HG03565 (cell line): ENCODE data around the gene SLC4A1AP.

Experiments
- ATAC-seq: cut with Tn5 transposase; IDR thresholded peaks from one replicate; pipeline ENCODE4 v1.9.1; 2021; ENCODE audit warnings: mild to moderate bottlenecking, moderate library complexity; ENCODE audit not compliant: unreplicated experiment

The SLC4A1AP gene

DNA sequence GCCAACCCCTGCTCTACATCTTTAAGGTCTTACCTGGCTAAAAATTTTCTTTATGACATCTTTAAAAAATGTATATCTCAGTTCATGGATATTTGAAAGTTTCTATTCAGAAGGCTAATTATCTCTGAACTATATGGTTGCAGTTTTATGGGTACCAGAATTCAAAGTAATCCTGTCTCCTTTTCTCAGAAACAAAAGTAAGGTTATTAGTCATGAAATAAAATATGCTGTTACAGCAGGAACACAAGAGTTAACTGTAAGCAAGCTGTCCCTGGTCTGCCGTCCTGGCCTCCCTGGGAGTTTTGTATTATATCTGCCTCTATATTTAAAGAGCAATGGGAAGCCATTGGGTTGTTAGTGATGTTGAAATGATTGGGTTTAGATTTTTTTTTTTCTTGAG, 34.0 kb downstream of the SLC4A1AP start:
- no peak for ATAC-seq

DNA sequence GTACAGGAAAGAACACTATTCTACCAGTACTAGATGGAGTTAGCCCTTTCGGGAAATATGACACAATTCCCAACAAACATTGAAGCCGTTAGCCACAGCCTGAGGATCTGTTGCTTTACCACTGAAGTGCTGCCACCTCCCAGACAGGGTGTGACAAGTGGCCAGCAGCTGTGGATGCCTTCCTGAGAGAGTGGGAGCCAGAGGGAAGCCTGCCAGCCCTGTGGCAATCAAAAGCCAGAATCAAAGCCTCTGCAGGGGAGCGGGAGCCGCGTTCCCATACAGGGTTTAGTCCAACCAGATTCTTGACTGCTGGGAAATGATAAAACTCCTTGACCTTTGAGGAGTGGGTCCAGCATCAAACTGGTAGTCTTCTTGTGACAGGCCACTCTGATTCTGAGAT, 38.0 kb downstream of the SLC4A1AP start:
- no peak for ATAC-seq

DNA sequence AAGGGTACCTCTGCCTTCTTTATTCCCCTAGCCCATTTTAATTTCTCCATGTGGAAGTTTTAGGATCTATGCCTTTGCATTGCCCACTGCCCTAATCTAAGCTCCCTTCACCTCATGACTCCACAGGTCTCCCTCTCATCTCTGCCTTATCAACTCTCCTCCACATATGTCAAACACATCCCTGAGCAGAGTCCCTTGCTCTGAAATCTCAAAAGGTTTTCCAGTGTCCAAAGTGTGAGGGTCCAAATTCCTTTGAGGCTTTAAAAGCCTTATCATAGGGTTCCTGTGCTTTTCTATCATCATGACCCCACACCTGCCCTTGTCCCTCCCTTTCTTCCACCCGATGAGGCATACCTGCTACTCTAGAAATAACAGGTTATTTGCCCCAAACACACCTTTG, 38.6 kb downstream of the SLC4A1AP start:
- ATAC-seq, result no peak

DNA sequence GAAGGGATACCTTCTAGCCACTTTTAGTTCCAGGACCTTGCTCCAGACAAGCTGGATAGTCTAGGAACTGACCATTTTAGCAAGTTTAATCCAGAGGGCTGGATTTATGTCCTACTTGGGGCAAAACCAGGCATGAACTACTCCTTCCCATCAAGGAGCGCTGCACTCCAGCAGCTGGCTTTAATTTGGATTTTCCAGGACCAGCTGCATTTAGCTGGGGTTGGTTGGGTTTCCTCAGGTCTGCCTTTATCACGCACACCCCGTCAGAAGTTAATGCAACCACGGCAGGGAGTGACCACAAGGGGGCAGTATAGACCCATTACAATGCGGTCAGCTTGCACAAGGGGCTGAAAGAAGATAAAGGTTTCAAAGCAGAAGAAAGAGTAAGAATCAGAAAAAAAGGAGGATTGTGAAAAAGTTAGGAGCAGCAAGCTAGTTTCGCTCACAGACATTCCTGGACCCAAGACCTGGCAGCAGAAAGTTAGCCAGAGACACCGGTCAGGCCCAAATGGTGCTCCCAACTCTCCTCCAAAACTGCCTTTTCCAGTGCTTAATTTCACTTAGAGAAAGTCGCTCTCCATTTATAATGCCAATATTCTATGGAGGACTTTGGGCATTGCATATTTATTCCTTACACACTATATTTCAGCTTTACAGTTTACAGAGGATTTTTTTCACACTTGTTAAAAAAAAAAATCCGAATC, 40.1 kb downstream of the SLC4A1AP start:
- ATAC-seq, result no peak

DNA sequence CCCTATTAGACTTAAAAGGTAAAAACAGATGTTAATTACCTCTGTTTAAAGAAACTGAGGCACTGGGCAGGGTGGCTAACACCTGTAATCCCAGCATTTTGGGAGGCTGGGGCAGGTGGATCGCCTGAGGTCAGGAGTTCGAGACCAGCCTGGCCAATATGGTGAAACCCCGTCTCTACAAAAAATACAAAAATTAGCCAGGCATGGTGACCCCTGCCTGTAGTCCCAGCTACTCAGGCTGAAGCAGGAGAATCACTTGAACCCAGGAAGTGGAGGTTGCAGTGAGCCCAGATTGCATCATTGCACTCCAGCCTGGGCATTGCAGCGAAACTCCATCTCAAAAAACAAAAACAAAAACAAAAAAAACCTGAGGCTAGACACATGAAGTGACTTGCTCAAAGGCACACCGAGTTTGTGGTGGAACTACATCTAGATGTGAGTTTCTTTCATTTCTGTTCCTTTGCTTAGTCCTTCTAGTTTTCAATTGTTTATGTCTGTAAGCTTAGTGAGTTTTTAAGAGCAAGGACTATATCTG, 40.7 kb downstream of the SLC4A1AP start:
- no peak for ATAC-seq

DNA sequence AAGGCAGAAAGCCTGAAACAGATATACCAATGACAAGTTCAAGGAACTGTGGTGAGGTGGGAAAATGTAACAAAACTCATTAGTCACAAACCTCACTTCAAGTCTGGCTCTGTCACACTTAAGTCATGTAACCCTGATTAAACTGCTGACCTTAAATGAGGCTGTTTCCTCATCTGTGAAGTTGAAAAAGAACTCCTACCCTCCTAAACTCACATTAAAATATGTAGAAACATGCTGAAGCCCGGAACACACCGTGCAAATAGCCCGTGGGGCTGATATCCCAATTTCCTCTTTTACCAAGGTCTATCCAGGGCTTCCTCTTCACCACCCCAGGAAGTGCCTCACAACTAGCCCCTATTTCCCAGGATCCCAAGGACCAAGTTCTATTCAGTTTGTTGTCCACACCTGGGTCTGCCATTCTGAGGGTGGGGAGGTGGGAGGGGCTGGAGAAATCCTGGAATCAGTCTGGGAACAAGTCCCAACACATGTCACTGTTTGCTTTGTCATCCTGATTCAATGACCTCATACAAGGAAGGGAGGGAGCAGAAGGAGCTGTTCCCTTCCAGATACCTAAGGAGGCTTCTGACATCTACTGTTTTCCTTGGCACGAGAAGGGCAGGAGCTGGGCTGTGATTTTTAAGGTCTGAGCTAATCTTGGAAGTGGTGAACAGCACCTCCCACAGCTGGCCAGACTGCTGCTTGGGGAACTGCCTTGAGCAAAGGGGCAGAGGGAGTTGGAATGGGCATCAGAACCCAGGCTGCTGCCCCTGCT, 42.3 kb downstream of the SLC4A1AP start:
- no peak for ATAC-seq

DNA sequence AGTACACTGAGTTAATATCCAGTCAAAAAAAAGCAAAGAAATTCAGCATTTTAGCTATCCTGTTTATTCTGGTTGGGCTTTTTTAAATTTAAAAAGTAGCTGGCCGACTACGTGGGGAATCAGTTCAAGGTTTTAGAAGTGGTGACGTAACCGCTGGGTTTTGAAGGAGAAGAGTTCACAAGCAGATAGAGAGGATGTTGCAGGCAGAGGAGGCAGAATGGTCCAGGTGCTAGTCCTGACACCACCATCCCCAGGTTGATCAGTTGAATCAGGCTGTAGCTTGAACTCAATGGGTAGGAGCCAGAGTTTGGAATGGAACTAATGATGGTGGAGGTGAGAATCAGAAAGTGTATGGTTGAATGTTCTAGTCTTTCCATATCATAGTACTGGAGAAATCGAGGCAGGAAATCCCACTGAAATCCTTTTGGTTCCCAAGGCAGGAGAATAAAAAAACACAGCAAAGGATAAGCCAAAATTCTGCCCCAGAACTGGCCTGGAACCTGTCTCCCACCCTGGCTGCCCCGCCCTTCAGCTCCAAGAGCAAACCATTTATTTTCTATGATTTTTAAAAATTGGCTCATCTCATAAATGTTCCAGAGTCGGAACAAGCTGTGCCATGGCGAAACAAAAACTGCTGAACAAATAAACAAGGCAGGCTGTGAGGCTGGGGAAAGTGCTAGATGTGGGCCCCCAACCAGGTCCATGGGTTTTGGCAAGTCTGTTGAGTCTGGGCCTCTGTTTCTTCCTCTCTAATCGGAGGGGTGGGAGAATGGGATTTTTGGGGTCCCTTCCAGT, 44.0 kb downstream of the SLC4A1AP start:
- no peak for ATAC-seq

DNA sequence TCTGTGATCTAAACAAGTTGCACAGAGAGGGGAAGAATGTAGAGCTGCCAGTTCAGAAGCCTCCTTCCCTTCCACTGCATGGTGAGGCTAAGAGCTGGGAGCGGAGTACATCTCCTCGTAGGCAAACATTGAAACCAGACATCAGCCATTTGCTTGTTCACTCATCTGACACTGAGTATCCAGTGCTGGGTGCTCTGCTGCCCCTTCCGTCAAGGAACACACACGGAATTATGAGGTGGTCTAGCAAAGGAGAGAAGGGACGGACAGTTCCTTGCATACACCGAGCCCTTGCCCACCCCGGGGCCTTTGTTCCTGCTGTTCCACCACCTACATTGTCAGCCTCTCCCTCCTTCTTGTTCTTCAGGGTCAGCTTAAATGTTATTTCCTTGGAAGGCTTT, 44.6 kb downstream of the SLC4A1AP start:
- no peak for ATAC-seq

DNA sequence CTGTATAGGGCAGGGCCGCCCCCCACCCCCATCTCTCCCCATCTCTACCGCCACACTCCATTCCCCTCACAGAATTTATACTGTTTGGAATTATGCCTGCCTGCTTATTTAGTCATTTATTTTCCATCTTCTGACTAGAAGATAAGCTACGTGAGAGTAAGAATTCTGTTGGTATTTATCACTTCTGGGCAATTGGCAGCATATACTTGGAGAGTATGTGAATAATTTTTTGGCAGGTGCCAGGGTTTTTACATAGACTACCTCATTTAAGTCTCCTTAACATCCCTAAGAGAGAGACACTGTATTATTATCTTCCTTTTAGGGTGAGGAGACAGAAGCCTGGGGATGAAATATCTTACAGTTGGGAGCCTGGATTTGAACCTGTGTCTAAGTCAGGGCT, 45.0 kb downstream of the SLC4A1AP start:
- no peak for ATAC-seq

DNA sequence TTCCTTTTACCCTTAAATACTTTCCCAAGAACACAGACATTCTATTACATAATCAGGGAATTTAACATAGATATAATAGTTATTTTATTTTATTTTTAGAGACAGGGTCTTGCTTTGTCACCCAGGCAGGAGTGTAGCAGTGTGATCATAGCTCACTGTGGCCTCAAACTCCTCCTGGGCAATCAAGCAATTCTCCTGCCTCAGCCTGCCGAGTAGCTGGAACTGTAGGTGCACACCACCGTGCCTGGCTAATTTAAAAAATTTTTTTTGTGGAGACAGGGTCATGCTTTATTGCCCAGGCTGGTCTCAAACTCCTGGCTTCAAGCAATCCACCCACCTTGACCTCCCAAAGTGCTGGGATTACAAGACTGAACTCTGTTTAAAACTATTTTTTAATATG, 45.6 kb downstream of the SLC4A1AP start:
- no peak for ATAC-seq

DNA sequence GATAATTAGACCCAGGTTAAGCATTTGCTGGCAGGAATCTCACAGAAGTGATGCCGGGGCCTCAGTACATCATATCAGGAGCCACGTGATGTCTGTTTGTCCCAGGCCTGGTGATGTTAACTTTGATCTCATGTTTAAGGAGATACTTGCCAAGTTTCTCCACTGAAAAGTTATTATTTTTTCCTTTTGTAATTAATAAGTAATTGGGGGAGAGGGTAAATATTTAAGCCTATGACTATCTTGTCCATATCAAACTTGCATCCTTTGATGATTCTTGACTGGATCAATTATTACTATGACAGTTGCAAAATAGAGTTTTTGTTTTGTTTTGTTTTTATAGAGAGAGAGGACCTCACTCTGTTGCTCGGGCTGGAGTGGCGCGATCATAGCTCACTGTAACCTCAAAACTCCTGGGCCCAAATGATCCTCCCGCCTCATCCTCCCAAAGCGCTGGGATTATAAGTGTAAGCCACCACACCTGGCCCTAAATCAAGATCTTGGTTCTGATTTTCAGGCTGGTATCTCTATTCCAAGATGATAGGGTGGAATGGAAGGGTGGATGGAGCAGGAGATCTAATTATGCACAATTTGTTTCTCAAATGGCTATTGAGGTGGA, 46.4 kb downstream of the SLC4A1AP start:
- ATAC-seq, result no peak

DNA sequence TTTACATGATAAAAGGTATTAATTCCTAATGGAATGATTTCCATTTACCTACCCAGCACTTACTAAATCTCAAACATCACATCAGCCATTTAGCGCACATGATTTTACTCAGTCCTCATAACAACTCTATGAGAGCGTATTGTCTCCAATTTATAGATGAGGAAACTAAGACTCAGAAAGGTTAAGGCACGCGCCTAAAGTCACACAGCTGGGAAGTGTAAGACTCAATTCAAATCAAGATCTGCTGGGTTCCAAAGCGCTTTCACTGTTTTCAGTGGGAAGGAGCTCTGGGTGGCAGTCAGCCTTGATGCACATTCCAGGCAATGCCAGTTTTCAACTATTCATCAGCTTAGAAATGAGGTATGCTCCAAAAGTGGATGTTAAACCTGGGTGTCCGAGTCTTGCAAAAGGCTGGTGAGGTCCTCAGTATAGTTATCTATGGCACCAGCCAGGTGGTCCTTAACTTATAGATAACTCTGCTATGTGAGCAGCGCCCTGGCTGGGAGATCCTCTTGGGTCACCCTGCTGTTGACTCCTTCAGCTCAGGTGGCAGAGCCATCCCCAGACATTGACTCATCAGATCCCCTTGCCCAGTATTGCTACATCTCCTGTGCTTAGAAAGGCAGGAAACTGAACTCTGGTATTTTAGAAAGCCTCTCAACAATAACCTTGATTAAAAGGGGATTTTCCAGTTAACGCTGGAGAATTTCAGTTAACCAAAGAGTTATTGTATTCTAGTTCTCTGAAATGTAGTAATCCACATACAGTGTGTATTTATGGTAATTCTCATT, 47.1 kb downstream of the SLC4A1AP start:
- ATAC-seq, result no peak

DNA sequence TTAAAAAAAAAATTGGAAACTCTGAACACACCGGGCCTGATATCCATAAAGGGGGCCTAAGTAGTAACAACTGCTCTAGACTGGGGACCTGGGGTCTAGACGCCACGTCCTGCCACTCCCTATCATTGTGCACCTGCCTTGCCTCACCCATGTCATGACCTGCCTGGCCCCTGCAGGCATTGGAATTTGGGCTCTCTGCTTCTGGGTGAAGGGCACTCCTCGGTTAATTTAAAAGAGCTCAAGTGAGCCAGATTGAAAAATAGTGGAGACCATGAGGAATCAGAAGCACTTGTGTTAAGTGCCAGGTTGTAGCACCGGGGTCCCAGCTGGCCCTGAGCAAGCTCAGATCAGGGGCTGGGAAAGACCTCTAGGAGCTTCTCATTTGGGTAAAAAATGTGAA, 48.1 kb downstream of the SLC4A1AP start:
- no peak for ATAC-seq

DNA sequence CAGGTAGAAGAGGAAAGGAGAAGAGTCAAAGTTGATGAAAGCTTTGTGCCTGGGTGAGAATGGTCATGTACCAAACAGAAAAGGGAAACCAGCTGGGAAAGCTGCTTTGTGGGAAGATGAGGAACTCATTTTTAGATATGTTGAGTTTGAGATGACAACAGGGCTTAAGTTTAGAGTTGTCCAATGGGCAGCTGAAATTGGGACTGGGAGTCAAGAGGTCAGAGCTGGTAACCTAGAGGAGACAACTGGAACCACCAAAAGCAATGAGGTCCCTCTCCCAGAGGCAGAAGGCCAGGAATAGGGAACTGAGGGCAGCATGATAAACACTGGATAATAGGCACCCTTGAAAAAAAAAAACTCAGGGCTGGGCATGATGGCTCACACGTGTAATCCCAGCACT, 48.8 kb downstream of the SLC4A1AP start:
- no peak for ATAC-seq

DNA sequence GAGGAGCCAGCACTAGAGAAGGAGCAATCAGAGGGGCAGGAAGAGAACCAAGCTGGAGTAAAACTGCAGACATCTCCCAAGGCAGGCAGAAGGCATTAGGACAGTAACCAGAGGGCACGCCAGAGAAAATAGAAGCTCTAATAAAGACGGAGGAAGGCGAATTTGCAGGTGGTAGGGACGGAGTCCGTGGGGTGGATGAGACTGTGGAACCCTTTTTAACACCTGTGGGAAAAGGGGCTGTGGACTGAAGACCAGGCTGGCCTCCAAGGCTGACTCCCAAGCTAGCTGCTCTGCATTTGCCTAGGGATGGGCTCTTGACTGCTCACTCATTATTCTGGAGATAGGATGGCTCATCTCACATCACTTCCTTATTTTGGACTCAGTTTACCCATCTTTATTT, 49.5 kb downstream of the SLC4A1AP start:
- no peak for ATAC-seq

DNA sequence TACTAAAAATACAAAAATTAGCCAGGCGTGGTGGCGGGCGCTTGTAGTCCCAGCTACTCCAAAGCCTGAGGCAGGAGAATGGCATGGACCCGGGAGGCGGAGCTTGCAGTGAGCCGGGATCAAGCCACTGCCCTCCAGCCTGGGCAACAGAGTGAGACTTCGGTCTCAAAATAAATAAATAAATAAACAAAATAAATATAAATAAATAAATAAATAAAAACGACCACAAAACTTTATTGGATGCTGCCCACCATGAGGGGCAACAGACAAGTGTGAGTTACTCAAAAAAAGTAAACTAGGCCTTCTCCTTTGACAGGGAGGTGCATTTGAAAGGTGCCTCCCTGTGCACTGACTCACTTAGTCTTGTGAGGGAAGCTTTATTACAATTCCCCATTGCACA, 50.4 kb downstream of the SLC4A1AP start:
- ATAC-seq, result no peak

DNA sequence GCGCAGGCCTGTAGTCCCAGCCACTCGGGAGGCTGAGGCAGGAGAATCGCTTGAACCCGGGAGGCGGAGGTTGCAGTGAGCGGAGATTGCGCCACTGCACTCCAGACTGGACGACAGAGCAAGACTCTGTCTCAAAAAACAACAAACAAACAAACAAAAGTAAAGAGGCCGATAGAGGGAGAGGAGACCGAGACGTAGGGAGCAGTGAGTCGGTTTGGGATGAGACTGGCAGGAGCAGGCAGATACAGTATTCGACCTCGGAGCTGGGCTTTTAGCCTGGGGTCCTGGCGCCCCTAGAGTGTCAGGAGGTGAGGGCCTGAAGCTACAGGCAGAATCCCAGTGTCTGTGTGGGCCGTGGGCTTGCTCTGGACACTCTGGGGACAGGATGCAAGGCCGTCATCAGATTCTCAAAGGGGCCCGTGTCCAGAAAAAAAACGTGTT, 51.2 kb downstream of the SLC4A1AP start:
- no peak for ATAC-seq

DNA sequence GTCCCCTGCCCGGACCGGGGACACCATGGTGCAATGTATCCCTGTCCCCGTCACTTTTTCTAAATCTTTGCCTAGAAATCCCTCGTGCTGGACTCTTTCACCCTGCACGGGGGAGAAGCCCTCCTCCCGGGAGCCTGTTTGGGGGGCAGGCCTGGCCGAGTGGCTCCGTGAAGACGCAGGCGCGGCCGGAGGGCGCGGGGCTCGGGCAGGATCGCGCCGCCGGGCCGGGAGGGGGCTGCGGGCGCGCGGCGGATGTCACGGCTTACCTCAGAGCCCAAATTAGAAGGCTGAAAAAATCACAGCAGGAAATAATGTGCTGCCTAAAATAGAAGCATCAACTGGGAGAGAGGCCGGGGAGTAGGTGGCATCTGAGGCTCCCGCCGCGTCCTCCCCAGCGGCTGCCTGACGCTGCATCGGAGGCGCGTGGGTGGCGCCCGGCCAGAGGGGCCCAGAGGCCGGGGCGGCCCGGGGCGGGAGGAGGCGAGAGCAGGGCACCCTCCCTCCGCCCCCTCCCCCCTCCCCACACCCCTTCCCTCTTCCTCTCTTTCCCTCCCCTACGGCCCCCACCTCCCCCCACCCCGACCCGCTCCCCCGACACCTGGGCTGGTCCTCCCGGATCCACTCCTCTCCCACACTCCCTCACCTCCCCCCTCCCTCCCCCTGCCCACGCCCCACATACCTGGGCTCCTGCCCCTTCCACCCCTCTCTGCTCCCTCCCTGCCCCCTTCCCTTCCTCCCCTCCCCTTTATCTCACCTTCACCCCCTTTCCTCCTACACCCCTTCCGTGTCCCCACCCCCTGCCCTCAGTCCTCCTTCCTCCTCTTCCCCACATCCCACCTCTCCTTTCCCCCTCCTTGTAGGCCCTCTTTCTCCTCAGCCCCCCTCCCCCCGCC, 51.9 kb downstream of the SLC4A1AP start:
- no peak for ATAC-seq
